Immature natural killer cell (primary cell): ENCODE results near the gene PDE8B. TPM values are rescaled to one million over a fixed set of nuclear protein-coding genes. Genes with fewer than 3 reads are reported as not detected.

Source experiments
- DNase-seq, 3 donors: peaks; one replicate each; pipeline ENCODE4 v3.0.0; 2022; ENCODE audit warnings: mixed read lengths in 1 of 3
- H3K27ac Mint-ChIP-seq, 6 donors: one replicate each; pipeline ENCODE4 v1.8.0; 2020; ENCODE audit warnings: mixed read lengths in 6 of 6, mild to moderate bottlenecking in 5 of 6, inconsistent platforms in 4 of 6, moderate library complexity in 3 of 6
- H3K27me3 Mint-ChIP-seq, 3 donors: one replicate each; pipeline ENCODE4 v1.8.0; 2020 to 2021; ENCODE audit warnings: low read depth in 3 of 3, mild to moderate bottlenecking in 3 of 3, mixed read lengths in 3 of 3, moderate library complexity in 3 of 3, inconsistent platforms in 1 of 3
- H3K36me3 Mint-ChIP-seq, 3 donors: one replicate each; pipeline ENCODE4 v1.8.0; 2020; ENCODE audit warnings: mixed read lengths in 3 of 3, inconsistent platforms in 2 of 3, mild to moderate bottlenecking in 2 of 3
- H3K4me1 Mint-ChIP-seq, 2 donors: one replicate each; pipeline ENCODE4 v1.8.0; 2020; ENCODE audit warnings: inconsistent platforms in 2 of 2, mild to moderate bottlenecking in 2 of 2, mixed read lengths in 2 of 2, moderate library complexity in 1 of 2
- H3K4me3 Mint-ChIP-seq, 5 donors: one replicate each; pipeline ENCODE4 v1.8.0; 2020; ENCODE audit warnings: mild to moderate bottlenecking in 5 of 5, mixed read lengths in 5 of 5, inconsistent platforms in 3 of 5, moderate library complexity in 3 of 5
- H3K9me3 Mint-ChIP-seq, 6 donors: one replicate each; pipeline ENCODE4 v1.8.0; 2020; ENCODE audit warnings: mild to moderate bottlenecking in 6 of 6, mixed read lengths in 6 of 6, inconsistent platforms in 4 of 6, moderate library complexity in 3 of 6
- polyA plus RNA-seq, 3 donors: library from polyadenylated mRNA; unstranded; fragments of 300-500 nt; fragmentation: Illumina TruSeq; gene quantifications; one replicate each; pipeline ENCODE4 v1.2.3, GENCODE V29; 2021

The PDE8B gene
- polyA plus RNA-seq, 3 donors from 2014 or later, result 0.30 TPM; not detected in 2

GRCh38 chr5:77394064-77394715, 183.7 kb downstream of the PDE8B start:
- Mint-ChIP-seq H3K4me1 (no peaks in the 10 kb centered on the region), H3K27ac (no peak overlapping the region), H3K9me3 (no peaks in the 10 kb centered on the region), H3K27me3 (peaks cover 2 to 5% (median 2%) of the 10 kb centered on the region in 3 donors), H3K36me3 (no peaks in the 10 kb centered on the region), H3K4me3 (no peak overlapping the region)
- no peak for DNase-seq

- H3K4me1 Mint-ChIP-seq, result no peaks in the 10 kb centered on the region
Measured at GRCh38 chr5:77396017-77396416, 185.5 kb downstream of the PDE8B start.

GRCh38 chr5:77397686-77398292, 187.3 kb downstream of the PDE8B start:
- H3K36me3 Mint-ChIP-seq, result no peaks in the 10 kb centered on the region
- H3K27ac Mint-ChIP-seq, result no peak overlapping the region
- DNase-seq, result no peak
- H3K9me3 Mint-ChIP-seq, result no peaks in the 10 kb centered on the region
- H3K4me1 Mint-ChIP-seq, result no peaks in the 10 kb centered on the region
- H3K27me3 Mint-ChIP-seq, result peaks cover 0 to 2% (median 2%) of the 10 kb centered on the region in 3 donors
- H3K4me3 Mint-ChIP-seq, result no peak overlapping the region

More at GRCh38 chr5:77396017-77396416, 185.5 kb downstream of the PDE8B start:
- Mint-ChIP-seq H3K27ac (no peak overlapping the region), H3K9me3 (no peaks in the 10 kb centered on the region), H3K36me3 (no peaks in the 10 kb centered on the region), H3K27me3 (peaks cover 0 to 4% (median 2%) of the 10 kb centered on the region in 3 donors), H3K4me3 (no peak overlapping the region)
- no peak for DNase-seq

GRCh38 chr5:77398458-77398857, 188.0 kb downstream of the PDE8B start:
- H3K4me3 Mint-ChIP-seq, result no peak overlapping the region
- H3K4me1 Mint-ChIP-seq, result no peaks in the 10 kb centered on the region
- H3K9me3 Mint-ChIP-seq, result no peaks in the 10 kb centered on the region
- no peak overlapping the region for H3K27ac Mint-ChIP-seq
- H3K27me3 Mint-ChIP-seq, result peaks cover 0 to 2% (median 2%) of the 10 kb centered on the region in 3 donors
- no peak for DNase-seq
- no peaks in the 10 kb centered on the region for H3K36me3 Mint-ChIP-seq

- H3K4me3 Mint-ChIP-seq, result no peak overlapping the region
- H3K9me3 Mint-ChIP-seq, result no peaks in the 10 kb centered on the region
- H3K36me3 Mint-ChIP-seq, result no peaks in the 10 kb centered on the region
- H3K4me1 Mint-ChIP-seq, result no peaks in the 10 kb centered on the region
- no peak for DNase-seq
- H3K27ac Mint-ChIP-seq, result no peak overlapping the region
- peaks cover 0 to 2% (median 2%) of the 10 kb centered on the region in 3 donors for H3K27me3 Mint-ChIP-seq
Measured at GRCh38 chr5:77398896-77399295, 188.4 kb downstream of the PDE8B start.

- no peaks in the 10 kb centered on the region for H3K4me1 Mint-ChIP-seq
- H3K27me3 Mint-ChIP-seq, result peaks cover 0 to 9% (median 2%) of the 10 kb centered on the region in 3 donors
- H3K4me3 Mint-ChIP-seq, result no peak overlapping the region
- DNase-seq, result no peak
- no peaks in the 10 kb centered on the region for H3K36me3 Mint-ChIP-seq
- H3K27ac Mint-ChIP-seq, result no peak overlapping the region
- H3K9me3 Mint-ChIP-seq, result no peaks in the 10 kb centered on the region
Measured at GRCh38 chr5:77400645-77401044, 190.2 kb downstream of the PDE8B start.

- Mint-ChIP-seq H3K27me3 (peaks cover 2 to 12% (median 3%) of the 10 kb centered on the region in 3 donors), H3K4me1 (no peaks in the 10 kb centered on the region), H3K27ac (no peak overlapping the region), H3K9me3 (no peaks in the 10 kb centered on the region), H3K36me3 (no peaks in the 10 kb centered on the region), H3K4me3 (no peak overlapping the region)
- no peak for DNase-seq
Measured at GRCh38 chr5:77402796-77403195, 192.3 kb downstream of the PDE8B start.

- Mint-ChIP-seq H3K9me3 (no peaks in the 10 kb centered on the region), H3K27me3 (peaks cover 1 to 12% (median 3%) of the 10 kb centered on the region in 3 donors), H3K4me1 (no peaks in the 10 kb centered on the region), H3K27ac (no peak overlapping the region), H3K36me3 (no peaks in the 10 kb centered on the region), H3K4me3 (no peak overlapping the region)
- no peak for DNase-seq
Measured at GRCh38 chr5:77407152-77407551, 196.7 kb downstream of the PDE8B start.

GRCh38 chr5:77409870-77410621, 199.6 kb downstream of the PDE8B start:
- DNase-seq, result no peak
- H3K36me3 Mint-ChIP-seq, result no peaks in the 10 kb centered on the region
- H3K27ac Mint-ChIP-seq, result no peak overlapping the region
- no peak overlapping the region for H3K4me3 Mint-ChIP-seq
- H3K9me3 Mint-ChIP-seq, result no peaks in the 10 kb centered on the region
- H3K27me3 Mint-ChIP-seq, result peaks cover 1 to 10% (median 3%) of the 10 kb centered on the region in 3 donors
- H3K4me1 Mint-ChIP-seq, result no peaks in the 10 kb centered on the region

GRCh38 chr5:77413049-77413448, 202.6 kb downstream of the PDE8B start:
- Mint-ChIP-seq H3K4me3 (no peak overlapping the region), H3K27ac (no peak overlapping the region), H3K36me3 (no peaks in the 10 kb centered on the region), H3K9me3 (no peaks in the 10 kb centered on the region), H3K27me3 (peaks cover 2 to 8% (median 4%) of the 10 kb centered on the region in 3 donors), H3K4me1 (no peaks in the 10 kb centered on the region)
- no peak for DNase-seq

- no peaks in the 10 kb centered on the region for H3K9me3 Mint-ChIP-seq
- H3K27ac Mint-ChIP-seq, result no peak overlapping the region
- H3K4me3 Mint-ChIP-seq, result no peak overlapping the region
- H3K4me1 Mint-ChIP-seq, result no peaks in the 10 kb centered on the region
- peaks cover 0 to 10% (median 4%) of the 10 kb centered on the region in 3 donors for H3K27me3 Mint-ChIP-seq
- no peaks in the 10 kb centered on the region for H3K36me3 Mint-ChIP-seq
- DNase-seq, result no peak
Measured at GRCh38 chr5:77418162-77418561, 207.7 kb downstream of the PDE8B start.

- Mint-ChIP-seq H3K4me3 (no peak overlapping the region), H3K9me3 (no peaks in the 10 kb centered on the region), H3K4me1 (no peaks in the 10 kb centered on the region), H3K27ac (no peak overlapping the region), H3K27me3 (peaks cover 0 to 10% (median 4%) of the 10 kb centered on the region in 3 donors), H3K36me3 (peaks cover 1 to 2% (median 1%) of the 10 kb centered on the region in 3 donors)
- DNase-seq, result no peak
Measured at GRCh38 chr5:77418601-77419581, 208.4 kb downstream of the PDE8B start.
